IMR-90 (cell line): ENCODE results near the gene ESD. TPM values are rescaled to one million over a fixed set of nuclear protein-coding genes. Genes with fewer than 3 reads are reported as not detected.

Source experiments
- ATAC-seq: fragments of 200-7000 bp; cut with Tn5 transposase; 2 replicates; pipeline ENCODE4 v1.9.1; 2020; ENCODE audit warnings: low read depth, mild to moderate bottlenecking, moderate library complexity
- BruUV-seq: library from RNA; stranded (reverse); fragments of 400-500 nt; replicated peaks from 2 replicates; lab custom pipeline; 2021; lab: Mats Ljungman, UMichigan
- CTCF ChIA-PET: fragments of 300-600 bp; formaldehyde crosslinking; extraction: SDS; loops from one replicate; lab custom pipeline; 2021; ENCODE audit warnings: antibody characterized with exemption; lab: Yijun Ruan, JAX
- POLR2A ChIA-PET: fragments of 300-600 bp; sonication (Branson Sonifier 250); formaldehyde crosslinking; loops from one replicate; lab custom pipeline; 2022; ENCODE audit warnings: antibody characterized with exemption; ENCODE audit not compliant: unreplicated experiment; lab: Charles Lee
- DNase-seq: peaks from one replicate; pipeline ENCODE4 v3.0.0; 2013
- H2AFZ ChIP-seq: replicated peaks from 2 replicates; pipeline ENCODE3; 2013; ENCODE audit warnings: low read length, mild to moderate bottlenecking; ENCODE audit not compliant: poor library complexity
- H2AK5ac ChIP-seq: 2 replicates; pipeline ENCODE4 v1.6.1; 2013; ENCODE audit warnings: low read depth, low read length, inconsistent platforms
- H2AK9ac ChIP-seq: replicated peaks from 2 replicates; pipeline ENCODE3; 2013; ENCODE audit warnings: mild to moderate bottlenecking, low read depth, low read length, moderate library complexity; ENCODE audit not compliant: poor library complexity
- H2BK120ac ChIP-seq: 2 replicates; pipeline ENCODE4 v1.6.1; 2013; ENCODE audit warnings: low read depth, low read length, inconsistent platforms
- H2BK15ac ChIP-seq: 3 replicates; pipeline ENCODE4 v1.6.1; 2013; ENCODE audit warnings: low read depth, low read length, inconsistent platforms
- H2BK20ac ChIP-seq: 2 replicates; pipeline ENCODE4 v1.6.1; 2013; ENCODE audit warnings: low read depth, mild to moderate bottlenecking, inconsistent platforms, low read length, moderate library complexity
- H2BK5ac ChIP-seq: 2 replicates; pipeline ENCODE4 v1.6.1; 2013; ENCODE audit warnings: mild to moderate bottlenecking, low read depth, low read length, inconsistent platforms; ENCODE audit not compliant: poor library complexity, severe bottlenecking
- H3K14ac ChIP-seq: replicated peaks from 2 replicates; pipeline ENCODE4 v1.6.1; 2013; ENCODE audit warnings: low read depth, low read length, inconsistent platforms
- H3K18ac ChIP-seq: 2 replicates; pipeline ENCODE4 v1.6.1; 2013; ENCODE audit warnings: low read depth, low read length, control low read depth
- H3K23ac ChIP-seq: 2 replicates; pipeline ENCODE4 v1.6.1; 2013; ENCODE audit warnings: low read depth, low read length, inconsistent platforms
- H3K27ac ChIP-seq: 2 replicates; pipeline ENCODE4 v1.5.1; 2013; ENCODE audit warnings: mild to moderate bottlenecking, control low read depth, low read length; ENCODE audit not compliant: insufficient read depth
- H3K27me3 ChIP-seq: 2 replicates; pipeline ENCODE4 v1.6.1; 2013; ENCODE audit warnings: low read length; ENCODE audit not compliant: control insufficient read depth, insufficient read depth
- H3K36me3 ChIP-seq: 2 replicates; pipeline ENCODE4 v1.6.1; 2013; ENCODE audit warnings: low read length, mixed read lengths; ENCODE audit not compliant: control insufficient read depth, insufficient read depth
- H3K4ac ChIP-seq: 2 replicates; pipeline ENCODE4 v1.6.1; 2013; ENCODE audit warnings: low read depth, low read length, inconsistent platforms
- H3K4me1 ChIP-seq: 2 replicates; pipeline ENCODE4 v1.6.1; 2013; ENCODE audit warnings: low read length, mixed read lengths; ENCODE audit not compliant: control insufficient read depth, insufficient read depth
- H3K4me2 ChIP-seq: 2 replicates; pipeline ENCODE4 v1.6.1; 2013; ENCODE audit warnings: low read depth, mild to moderate bottlenecking, control low read depth, low read length, moderate library complexity
- H3K4me3 ChIP-seq: 2 replicates; pipeline ENCODE4 v1.5.1; 2013; ENCODE audit warnings: low read depth, mild to moderate bottlenecking, control low read depth, low read length, moderate library complexity; ENCODE audit not compliant: insufficient read depth
- H3K56ac ChIP-seq: 2 replicates; pipeline ENCODE4 v1.6.1; 2013; ENCODE audit warnings: low read length, inconsistent platforms; ENCODE audit not compliant: insufficient read depth; ENCODE audit errors: extremely low read depth
- H3K79me1 ChIP-seq, 2 experiments: 2 replicates each; pipeline ENCODE4 v1.6.1; 2013; ENCODE audit warnings: low read length in 2 of 2, inconsistent platforms in 1 of 2, low read depth in 1 of 2
- H3K9ac ChIP-seq: 2 replicates; pipeline ENCODE4 v1.6.1; 2013; ENCODE audit warnings: low read depth, low read length, control low read depth
- H3K9me1 ChIP-seq: 2 replicates; pipeline ENCODE4 v1.6.1; 2013; ENCODE audit warnings: low read length, inconsistent platforms; ENCODE audit not compliant: insufficient read depth
- H3K9me3 ChIP-seq: 2 replicates; pipeline ENCODE4 v1.6.1; 2013; ENCODE audit warnings: low read length; ENCODE audit not compliant: control insufficient read depth, insufficient read depth
- H4K20me1 ChIP-seq: 2 replicates; pipeline ENCODE4 v1.6.1; 2013; ENCODE audit warnings: low read length, inconsistent platforms; ENCODE audit not compliant: insufficient read depth
- H4K5ac ChIP-seq: 2 replicates; pipeline ENCODE4 v1.6.1; 2013; ENCODE audit warnings: mild to moderate bottlenecking, low read depth, low read length, control low read depth
- H4K8ac ChIP-seq, 2 experiments: 2 replicates each; pipeline ENCODE4 v1.6.1; 2013; ENCODE audit warnings: low read depth in 2 of 2, low read length in 2 of 2, control low read depth in 1 of 2, inconsistent platforms in 1 of 2
- H4K91ac ChIP-seq: 2 replicates; pipeline ENCODE4 v1.6.1; 2013; ENCODE audit warnings: low read depth, low read length, inconsistent platforms; ENCODE audit not compliant: insufficient read depth
- BHLHE40 ChIP-seq: fragments of 150-350 bp; IDR thresholded peaks from 2 replicates; pipeline ENCODE4 v1.6.1; 2016; ENCODE audit warnings: mild to moderate bottlenecking, low read depth, low read length
- CHD1 ChIP-seq: IDR thresholded peaks from 2 replicates; pipeline ENCODE4 v1.6.1; 2012; ENCODE audit warnings: low read depth, low read length, improper control_type of control experiment
- CTCF ChIP-seq: conservative IDR thresholded peaks from 2 replicates; pipeline ENCODE4 v1.5.1; 2012; ENCODE audit warnings: mild to moderate bottlenecking, low read depth, low read length, improper control_type of control experiment
- ELK1 ChIP-seq: fragments of 150-350 bp; IDR thresholded peaks from 2 replicates; pipeline ENCODE4 v1.6.1; 2016; ENCODE audit warnings: low read depth, mild to moderate bottlenecking, low read length, moderate library complexity, borderline replicate concordance
- FOS ChIP-seq: fragments of 150-350 bp; IDR thresholded peaks from 2 replicates; pipeline ENCODE4 v1.6.1; 2016; ENCODE audit warnings: low read depth, low read length
- MAFK ChIP-seq: IDR thresholded peaks from 2 replicates; pipeline ENCODE4 v1.6.1; 2012; ENCODE audit warnings: low read depth, low read length, improper control_type of control experiment
- MAZ ChIP-seq: IDR thresholded peaks from 2 replicates; pipeline ENCODE4 v1.6.1; 2012; ENCODE audit warnings: low read depth, mild to moderate bottlenecking, low read length, improper control_type of control experiment, moderate library complexity, borderline replicate concordance
- MXI1 ChIP-seq: IDR thresholded peaks from 2 replicates; pipeline ENCODE4 v1.6.1; 2012; ENCODE audit warnings: low read depth, mild to moderate bottlenecking, low read length, moderate library complexity, borderline replicate concordance
- NFE2L2 ChIP-seq: fragments of 150-350 bp; IDR thresholded peaks from 2 replicates; pipeline ENCODE4 v1.6.1; 2016; ENCODE audit warnings: low read depth, mild to moderate bottlenecking, low read length
- POLR2A ChIP-seq: IDR thresholded peaks from 2 replicates; pipeline ENCODE4 v1.6.1; 2012; ENCODE audit warnings: mild to moderate bottlenecking, low read depth, low read length
- RAD21 ChIP-seq: IDR thresholded peaks from 2 replicates; pipeline ENCODE4 v1.6.1; 2012; ENCODE audit warnings: low read length, improper control_type of control experiment
- RCOR1 ChIP-seq: IDR thresholded peaks from 2 replicates; pipeline ENCODE4 v1.6.1; 2012; ENCODE audit warnings: mild to moderate bottlenecking, low read length, improper control_type of control experiment; ENCODE audit not compliant: insufficient replicate concordance
- RFX5 ChIP-seq: IDR thresholded peaks from 2 replicates; pipeline ENCODE4 v1.8.0; 2012; ENCODE audit warnings: low read depth, mild to moderate bottlenecking, low read length, moderate library complexity
- SMC3 ChIP-seq: fragments of 150-350 bp; IDR thresholded peaks from 2 replicates; pipeline ENCODE4 v1.6.1; 2016; ENCODE audit warnings: low read depth, mild to moderate bottlenecking, antibody characterized with exemption, low read length, moderate library complexity
- WGBS, 2 experiments: methylation state at CpG; one replicate each; pipeline versions ENCODE4 v1.1.5 to v1.1.7; 2013; ENCODE audit warnings: missing lambda C conversion rate in 2 of 2; ENCODE audit not compliant: insufficient read length in 1 of 2; ENCODE audit errors: extremely low coverage in 2 of 2; 5-methylcytosine and 5-hydroxymethylcytosine counted together
- dilution Hi-C: fragments of 300-500 bp; cut with HindIII; formaldehyde crosslinking; loops from one replicate; pipeline ENCODE4 v1.14.3; 2018; ENCODE audit warnings: low sequenced_read_pairs; ENCODE audit not compliant: unreplicated experiment
- in situ Hi-C: fragments of 300-500 bp; cut with MboI; formaldehyde crosslinking; loops from 3 replicates; pipeline ENCODE4 v1.14.3; 2019; ENCODE audit warnings: low sequenced_read_pairs, inconsistent platforms, mixed read lengths
- intact Hi-C: fragments of 100-400 bp; cut with micrococcal nuclease; formaldehyde crosslinking; loops from 2 replicates; pipeline ENCODE4 v1.10.0; 2022
- polyA plus RNA-seq, 3 experiments: library from polyadenylated mRNA; depleted of rRNA; stranded (reverse); fragments of >200 nt; gene quantifications; 2 replicates each; pipeline ENCODE4 v1.2.3, GENCODE V29; 2012; ENCODE audit warnings: low replicate concordance in 1 of 3
- total RNA-seq: library from RNA; depleted of rRNA; stranded (reverse); fragments of >200 nt; gene quantifications from 2 replicates; pipeline ENCODE4 v1.2.3, GENCODE V29; 2012
- TF ChIP-seq, protein P1 (sequence below): fragments of 150-350 bp; IDR thresholded peaks from 2 replicates; pipeline ENCODE4 v1.6.1; 2017; ENCODE audit warnings: mild to moderate bottlenecking, antibody characterized with exemption, low read length, low read depth

The ESD gene
- total and polyA plus RNA-seq, 2 of the 4 experiments (the other 2 are of a cell fraction) = 90.4 to 135 TPM

DNA sequence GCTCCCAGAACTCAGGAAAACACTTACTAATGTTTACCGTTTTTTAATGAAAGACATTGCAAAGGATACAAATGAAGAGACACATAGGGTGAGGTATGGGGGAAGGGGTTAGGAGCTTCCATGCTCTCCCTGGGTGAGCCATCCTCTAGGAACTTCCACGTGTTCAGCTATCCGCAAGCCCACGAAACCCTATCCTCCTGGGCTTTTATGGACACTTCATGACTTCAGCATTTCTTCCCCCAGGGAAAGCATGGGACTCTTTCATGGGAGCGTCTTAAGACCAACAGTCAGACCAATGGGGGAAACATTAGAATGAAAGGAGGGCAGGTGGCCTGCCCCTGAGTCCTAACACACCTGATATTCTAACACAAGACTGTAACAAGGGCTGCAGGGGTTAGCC, 6.6 kb upstream of the ESD start:
- H2BK5ac ChIP-seq = peak overlapping the region; percentile 97
- H3K27me3 ChIP-seq = no peaks in the 10 kb centered on the region
- H3K27ac ChIP-seq = peak overlapping the region; percentile 29; the same call in 1 of the 2 replicates
- no peaks in the 10 kb centered on the region for H3K36me3 ChIP-seq
- no CpG with 5 or more reads among the region's 5 CpGs for WGBS, 2 experiments
- H3K4me2 ChIP-seq = no peak overlapping the region
- H2AK9ac ChIP-seq = no peak overlapping the region
- dilution Hi-C loops (no loop called here), in situ Hi-C loops (no loop called here), intact Hi-C loops (no loop called here)
- H3K9me3 ChIP-seq = no peaks in the 10 kb centered on the region
- no peak for TF ChIP-seq BHLHE40
- no peak for TF ChIP-seq RFX5
- TF ChIP-seq ELK1 = no peak
- no peak for TF ChIP-seq CHD1
- no peak for TF ChIP-seq CTCF
- TF ChIP-seq MAZ = no peak
- no peak for TF ChIP-seq SMC3
- no peak for TF ChIP-seq MXI1
- no peak for TF ChIP-seq RAD21
- no peak for TF ChIP-seq NFE2L2
- no peak for TF ChIP-seq RCOR1
- no peak for TF ChIP-seq FOS
- no peak for TF ChIP-seq MAFK
- TF ChIP-seq, protein P1, sequence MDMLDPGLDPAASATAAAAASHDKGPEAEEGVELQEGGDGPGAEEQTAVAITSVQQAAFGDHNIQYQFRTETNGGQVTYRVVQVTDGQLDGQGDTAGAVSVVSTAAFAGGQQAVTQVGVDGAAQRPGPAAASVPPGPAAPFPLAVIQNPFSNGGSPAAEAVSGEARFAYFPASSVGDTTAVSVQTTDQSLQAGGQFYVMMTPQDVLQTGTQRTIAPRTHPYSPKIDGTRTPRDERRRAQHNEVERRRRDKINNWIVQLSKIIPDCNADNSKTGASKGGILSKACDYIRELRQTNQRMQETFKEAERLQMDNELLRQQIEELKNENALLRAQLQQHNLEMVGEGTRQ = no peak
- TF ChIP-seq POLR2A = no peak
- no peak overlapping the region for H3K9ac ChIP-seq
- no peaks in the 10 kb centered on the region for H4K20me1 ChIP-seq
- peak overlapping the region; percentile 57; the same call in 1 of the 2 replicates for H4K5ac ChIP-seq
- H2BK15ac ChIP-seq = peak overlapping the region; percentile 92
- H3K56ac ChIP-seq = peak overlapping the region; percentile 54; the same call in 1 of the 2 replicates
- H2BK120ac ChIP-seq = peak overlapping the region; percentile 83
- BruUV-seq = no TSS peak
- H3K18ac ChIP-seq = peak overlapping the region; percentile 69
- peak overlapping the region; percentile 87 for H2AK5ac ChIP-seq
- no peak for ATAC-seq
- no peak overlapping the region for H3K4me3 ChIP-seq
- H4K8ac ChIP-seq = peak overlapping the region; percentile 47 to 76
- DNase-seq = peak; percentile 49
- H3K9me1 ChIP-seq = peaks cover 11% of the 10 kb centered on the region; the same call in 1 of the 2 replicates
- no peaks in the 10 kb centered on the region for H3K79me1 ChIP-seq
- peak overlapping the region; percentile 81 for H4K91ac ChIP-seq
- peak overlapping the region; percentile 92 for H2BK20ac ChIP-seq
- H3K4me1 ChIP-seq = peaks cover 9% of the 10 kb centered on the region
- H2AFZ ChIP-seq = peak overlapping the region; percentile 47
- ChIA-PET CTCF (no interaction called here), POLR2A (interaction anchor here (0.6 kb wide), 1 partner anchor 1384 kb away, joined by 3 read pairs; no protein-coding TSS in a partner anchor)
- H3K23ac ChIP-seq = peak overlapping the region; percentile 76
- H3K4ac ChIP-seq = peak overlapping the region; percentile 95
- peak overlapping the region; percentile 84 for H3K14ac ChIP-seq
